Neural progenitor cell (in vitro differentiated cells): Measurements from ENCODE around the gene RNF123. TPM values are rescaled to one million over a fixed set of nuclear protein-coding genes. Genes with fewer than 3 reads are reported as not detected.

Experiments used
- DNase-seq: peaks from one replicate; pipeline ENCODE4 v3.0.0-alpha.2; 2016; ENCODE audit warnings: low spot score
- H2AFZ ChIP-seq: fragments of 200-600 bp; sonication (generic); replicated peaks from 2 replicates; pipeline ENCODE4 v1.6.1; 2016; ENCODE audit warnings: antibody characterized with exemption
- H3F3A ChIP-seq: fragments of 200-600 bp; sonication (generic); 2 replicates; pipeline ENCODE4 v1.6.1; 2016; ENCODE audit warnings: antibody characterized with exemption, low read depth
- H3K27ac ChIP-seq: fragments of 200-600 bp; sonication (generic); 2 replicates; pipeline ENCODE4 v1.5.1; 2016; ENCODE audit warnings: mild to moderate bottlenecking
- H3K27me3 ChIP-seq: fragments of 200-600 bp; sonication (generic); 2 replicates; pipeline ENCODE4 v1.6.1; 2016; ENCODE audit warnings: mild to moderate bottlenecking, moderate library complexity
- H3K36me3 ChIP-seq: fragments of 200-600 bp; sonication (generic); 2 replicates; pipeline ENCODE4 v1.5.1; 2016
- H3K4me1 ChIP-seq: fragments of 200-600 bp; sonication (generic); 2 replicates; pipeline ENCODE4 v1.6.1; 2016; ENCODE audit warnings: mixed run types
- H3K4me2 ChIP-seq: fragments of 200-600 bp; sonication (generic); 2 replicates; pipeline ENCODE4 v1.6.1; 2016
- H3K4me3 ChIP-seq: fragments of 200-600 bp; sonication (generic); 2 replicates; pipeline ENCODE4 v1.5.1; 2016
- H3K79me2 ChIP-seq: fragments of 200-600 bp; sonication (generic); 2 replicates; pipeline ENCODE4 v1.6.1; 2016; ENCODE audit warnings: low read depth
- H3K9ac ChIP-seq: fragments of 200-600 bp; sonication (generic); 2 replicates; pipeline ENCODE4 v1.6.1; 2016
- H3K9me3 ChIP-seq: fragments of 200-600 bp; sonication (generic); 2 replicates; pipeline ENCODE4 v1.5.1; 2016; ENCODE audit warnings: low read depth
- H4K20me1 ChIP-seq: fragments of 200-600 bp; sonication (generic); 2 replicates; pipeline ENCODE4 v1.6.1; 2016; ENCODE audit warnings: low read depth
- H3K27ac Mint-ChIP-seq: 3 replicates; pipeline ENCODE4 v1.8.0; 2021; ENCODE audit warnings: mixed read lengths
- H3K27me3 Mint-ChIP-seq: 2 replicates; pipeline ENCODE4 v1.8.0; 2022; ENCODE audit warnings: low read depth, mild to moderate bottlenecking, inconsistent platforms, moderate library complexity, mixed read lengths; ENCODE audit not compliant: insufficient read depth
- H3K36me3 Mint-ChIP-seq: 3 replicates; pipeline ENCODE4 v1.8.0; 2021; ENCODE audit warnings: mixed read lengths
- H3K4me1 Mint-ChIP-seq: 3 replicates; pipeline ENCODE4 v1.8.0; 2021; ENCODE audit warnings: mixed read lengths
- H3K4me3 Mint-ChIP-seq: 3 replicates; pipeline ENCODE4 v1.8.0; 2021; ENCODE audit warnings: mild to moderate bottlenecking, moderate library complexity, mixed read lengths
- H3K9me3 Mint-ChIP-seq: 3 replicates; pipeline ENCODE4 v1.8.0; 2020; ENCODE audit warnings: mixed read lengths
- CTCF ChIP-seq: fragments of 200-600 bp; sonication (generic); IDR thresholded peaks from 2 replicates; pipeline ENCODE4 v1.5.1; 2017; ENCODE audit warnings: antibody characterized with exemption, mild to moderate bottlenecking
- EZH2 ChIP-seq: fragments of 200-600 bp; sonication (generic); IDR thresholded peaks from 2 replicates; pipeline ENCODE4 v1.6.1; 2017; ENCODE audit warnings: antibody characterized with exemption, mild to moderate bottlenecking, moderate library complexity
- EZH2phosphoT487 ChIP-seq: fragments of 200-600 bp; sonication (generic); IDR thresholded peaks from 2 replicates; pipeline ENCODE4 v1.6.1; 2017; ENCODE audit warnings: antibody characterized with exemption
- total RNA-seq: library from RNA; depleted of rRNA; stranded (reverse); fragments of >200 nt; gene quantifications from 2 replicates; pipeline ENCODE4 v1.2.3, GENCODE V29; 2015; ENCODE audit warnings: low replicate concordance

RNF123 gene
- total RNA-seq, 1 donor from 2014 or later: 15.0 TPM

GRCh38 chr3:49751501-49751900 is 62.1 kb downstream of the RNF123 start:
- Histone ChIP-seq H3F3A (no peaks in the 10 kb centered on the region), H3K4me1 (peaks cover 4% of the 10 kb centered on the region), H2AFZ (no peak overlapping the region), H3K4me2 (no peak overlapping the region), H3K27me3 (no peaks in the 10 kb centered on the region), H3K36me3 (peaks cover 6% of the 10 kb centered on the region), H4K20me1 (peaks cover 70% of the 10 kb centered on the region), H3K27ac (no peak overlapping the region), H3K79me2 (peaks cover 98% of the 10 kb centered on the region), H3K4me3 (no peak overlapping the region), H3K9me3 (no peaks in the 10 kb centered on the region), H3K9ac (no peak overlapping the region)
- no peak for TF ChIP-seq EZH2phosphoT487
- TF ChIP-seq CTCF: no peak
- TF ChIP-seq EZH2: no peak
- no peak for DNase-seq
- Mint-ChIP-seq H3K36me3 (peaks cover 16% of the 10 kb centered on the region), H3K9me3 (no peaks in the 10 kb centered on the region), H3K27ac (no peak overlapping the region), H3K4me1 (peaks cover 15% of the 10 kb centered on the region), H3K4me3 (no peak overlapping the region), H3K27me3 (no peaks in the 10 kb centered on the region)

GRCh38 chr3:49754536-49754935 is 65.2 kb downstream of the RNF123 start:
- Histone ChIP-seq H3K36me3 (no peaks in the 10 kb centered on the region), H3K4me1 (peaks cover 4% of the 10 kb centered on the region), H3K27ac (no peak overlapping the region), H4K20me1 (peaks cover 72% of the 10 kb centered on the region), H3K79me2 (peaks cover 99% of the 10 kb centered on the region), H3K27me3 (no peaks in the 10 kb centered on the region), H2AFZ (no peak overlapping the region), H3K4me3 (no peak overlapping the region), H3K9ac (no peak overlapping the region), H3K9me3 (no peaks in the 10 kb centered on the region), H3K4me2 (no peak overlapping the region), H3F3A (no peaks in the 10 kb centered on the region)
- H3K9me3 Mint-ChIP-seq: no peaks in the 10 kb centered on the region
- H3K27me3 Mint-ChIP-seq: no peaks in the 10 kb centered on the region
- peaks cover 14% of the 10 kb centered on the region for H3K36me3 Mint-ChIP-seq
- no peak overlapping the region for H3K27ac Mint-ChIP-seq
- peaks cover 15% of the 10 kb centered on the region for H3K4me1 Mint-ChIP-seq
- no peak overlapping the region for H3K4me3 Mint-ChIP-seq
- no peak for DNase-seq
- no peak for TF ChIP-seq CTCF
- no peak for TF ChIP-seq EZH2
- no peak for TF ChIP-seq EZH2phosphoT487

GRCh38 chr3:49756036-49756435 is 66.7 kb downstream of the RNF123 start:
- H3K9me3 Mint-ChIP-seq: no peaks in the 10 kb centered on the region
- H3K4me3 Mint-ChIP-seq: no peak overlapping the region
- no peaks in the 10 kb centered on the region for H3K27me3 Mint-ChIP-seq

More at GRCh38 chr3:49756036-49756435, 66.7 kb downstream of the RNF123 start:
- TF ChIP-seq EZH2 (no peak), EZH2phosphoT487 (no peak), CTCF (no peak)
- DNase-seq: no peak
- Histone ChIP-seq H3K27me3 (no peaks in the 10 kb centered on the region), H3K79me2 (peaks cover 100% of the 10 kb centered on the region), H2AFZ (no peak overlapping the region), H3K9ac (no peak overlapping the region), H3K4me3 (no peak overlapping the region), H3F3A (no peaks in the 10 kb centered on the region), H3K4me2 (no peak overlapping the region), H3K36me3 (no peaks in the 10 kb centered on the region), H3K4me1 (peaks cover 4% of the 10 kb centered on the region), H3K27ac (peak overlapping the region; percentile 51), H4K20me1 (peaks cover 70% of the 10 kb centered on the region), H3K9me3 (no peaks in the 10 kb centered on the region)
- H3K27ac Mint-ChIP-seq: no peak overlapping the region
- H3K36me3 Mint-ChIP-seq: peaks cover 11% of the 10 kb centered on the region
- H3K4me1 Mint-ChIP-seq: peaks cover 9% of the 10 kb centered on the region
